ENCODE results near the gene PLB1. TPM values are rescaled to one million over a fixed set of nuclear protein-coding genes. Genes with fewer than 3 reads are reported as not detected.
A peak's percentile ranks its signal among the peaks of the same experiment; 100 is the strongest.

PLB1 gene
- total RNA-seq, 1 donor from 2014 or later = 7.2 TPM

DNA sequence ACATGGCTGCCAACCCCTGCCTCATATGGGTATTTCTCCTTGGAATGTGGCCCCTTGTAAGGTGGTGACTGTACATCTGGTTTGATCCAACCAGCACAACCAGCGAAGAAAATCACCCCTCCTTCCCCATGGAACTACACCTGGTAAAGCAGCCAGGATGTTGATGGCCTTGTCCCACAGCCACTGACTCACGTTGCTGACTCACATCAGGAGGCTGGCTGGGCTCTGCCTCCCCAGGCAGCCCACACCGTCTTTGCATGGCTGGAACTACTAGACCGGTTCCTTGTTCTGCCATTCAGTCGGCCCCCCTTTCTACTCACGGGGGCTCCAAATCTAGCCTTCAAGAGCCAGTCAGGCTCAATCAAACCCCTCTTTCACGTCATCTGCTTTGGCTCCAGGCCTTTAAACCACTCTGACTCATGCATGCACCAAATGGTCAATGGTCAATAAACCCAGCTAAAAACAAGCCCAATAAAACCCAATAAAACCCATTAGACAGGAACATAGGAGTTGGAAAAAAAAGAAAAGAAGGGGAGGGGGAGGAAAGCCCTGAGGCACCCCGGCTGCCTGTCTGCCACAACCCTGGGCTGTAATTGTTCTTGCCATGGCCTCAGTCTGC, 114.8 kb downstream of the PLB1 start:
- peak; percentile 56 for DNase-seq (ENCODE audit: low spot score)

DNA sequence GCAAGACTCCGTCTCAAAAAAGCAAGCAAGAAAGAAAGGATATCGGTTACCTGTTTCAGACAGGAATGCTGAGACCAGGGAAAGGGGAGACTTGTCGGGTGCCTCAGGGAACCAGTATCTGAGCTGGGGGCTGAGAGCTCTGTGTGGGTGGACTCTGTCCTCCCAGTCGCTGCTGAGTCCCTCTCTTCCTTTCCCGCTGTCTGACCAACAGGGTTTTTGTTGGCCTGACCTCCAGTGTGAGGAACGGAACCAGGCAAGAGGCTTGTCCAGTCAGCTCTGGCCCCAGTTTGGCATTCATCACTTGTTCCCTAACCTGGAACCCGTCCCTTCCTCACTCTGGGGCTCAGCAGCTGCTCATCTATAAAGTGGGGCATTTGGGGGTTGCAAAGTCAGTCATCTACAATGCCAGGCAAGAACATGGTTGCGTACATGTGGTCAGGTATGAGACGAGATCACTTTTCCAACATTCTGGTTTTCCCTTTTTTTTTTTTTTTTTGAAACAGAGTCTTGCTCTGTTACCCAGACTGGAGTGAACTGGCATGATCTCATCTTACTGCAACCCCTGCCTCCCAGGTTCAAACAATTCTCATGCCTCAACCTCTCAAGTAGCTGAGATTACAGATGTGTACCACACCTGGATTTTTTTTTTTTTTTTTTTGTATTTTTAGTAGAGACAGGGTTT, 116.4 kb downstream of the PLB1 start:
- no peak for DNase-seq (ENCODE audit: low spot score)

DNA sequence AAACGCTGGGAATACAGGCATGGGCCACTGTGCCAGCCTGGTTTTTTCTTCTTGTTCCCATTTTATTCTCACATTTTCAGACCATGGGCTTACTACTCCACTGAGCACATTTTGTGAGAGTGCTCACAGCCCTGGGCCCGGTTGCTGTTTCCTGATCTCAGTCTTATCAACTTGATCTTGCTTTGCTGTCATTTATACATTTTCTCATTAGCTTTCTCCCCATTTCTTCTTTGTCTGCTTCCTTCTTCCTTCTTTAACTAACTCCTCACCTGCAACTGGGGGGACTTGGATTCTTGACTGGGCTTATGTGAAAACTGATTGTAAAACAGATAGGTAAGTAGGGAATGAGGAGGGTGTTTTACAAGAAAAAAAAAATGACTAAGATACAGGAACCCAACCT, 117.3 kb downstream of the PLB1 start:
- DNase-seq (ENCODE audit: low spot score) = no peak

DNA sequence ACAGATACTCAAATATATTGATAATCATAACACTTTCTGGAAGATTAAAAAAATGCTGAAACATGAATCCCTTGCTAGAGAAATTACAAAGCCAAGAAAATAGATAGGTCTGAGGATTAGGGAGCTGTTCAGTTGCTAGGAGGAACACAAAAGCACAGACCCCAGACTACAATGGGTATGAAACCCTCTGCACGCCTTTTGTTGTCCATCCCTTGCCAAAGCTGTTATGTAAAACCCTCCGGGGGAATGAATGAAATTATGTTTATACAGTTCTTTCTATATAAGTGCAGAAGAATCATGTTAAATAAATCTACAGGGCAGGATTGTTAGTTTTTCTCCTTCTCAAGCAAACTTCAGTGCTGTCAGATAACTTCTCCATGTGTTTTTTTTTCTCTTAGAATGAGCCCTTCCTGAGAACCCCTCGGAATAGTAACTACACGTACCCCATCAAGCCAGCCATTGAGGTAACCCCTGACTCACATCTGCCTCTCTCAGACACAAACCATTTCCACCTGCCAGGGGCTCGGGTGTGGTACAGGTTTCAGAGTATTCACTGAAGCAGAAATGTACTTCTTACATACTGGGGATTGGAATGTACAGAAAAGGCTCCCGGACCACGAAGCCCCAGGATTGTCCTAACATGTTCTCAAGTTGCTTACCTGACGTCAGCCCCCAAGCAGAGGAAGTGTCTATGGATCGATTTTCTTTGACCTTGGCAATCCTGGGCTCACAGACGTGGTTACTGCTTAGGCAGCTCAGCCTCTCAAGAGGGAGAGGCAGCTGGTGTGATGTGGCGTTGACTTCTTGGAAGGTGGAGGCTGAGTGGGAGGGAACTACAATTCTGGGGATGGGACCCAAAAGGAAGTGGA, 118.0 kb downstream of the PLB1 start:
- peak; percentile 75 for DNase-seq (ENCODE audit: low spot score)

DNA sequence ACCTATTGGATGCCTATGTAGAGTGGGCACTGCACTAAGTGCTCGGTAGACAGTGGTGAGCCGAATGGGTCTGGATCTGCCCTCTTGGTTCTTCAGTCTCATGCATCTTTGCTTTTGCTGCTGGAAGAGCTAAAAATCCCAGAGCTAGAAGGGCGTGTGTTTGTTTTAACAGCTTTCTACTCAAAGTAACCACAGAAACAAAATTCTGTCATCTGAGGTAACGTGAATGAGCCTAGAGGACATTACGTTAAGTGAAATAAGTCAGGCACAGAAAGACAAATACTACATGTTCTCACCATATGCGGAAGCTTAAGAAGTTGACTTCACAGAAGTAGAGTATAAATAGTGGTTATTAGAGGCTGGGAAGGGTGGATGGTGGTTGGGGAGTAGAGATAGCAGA, 119.8 kb downstream of the PLB1 start:
- no peak for DNase-seq (ENCODE audit: low spot score)

DNA sequence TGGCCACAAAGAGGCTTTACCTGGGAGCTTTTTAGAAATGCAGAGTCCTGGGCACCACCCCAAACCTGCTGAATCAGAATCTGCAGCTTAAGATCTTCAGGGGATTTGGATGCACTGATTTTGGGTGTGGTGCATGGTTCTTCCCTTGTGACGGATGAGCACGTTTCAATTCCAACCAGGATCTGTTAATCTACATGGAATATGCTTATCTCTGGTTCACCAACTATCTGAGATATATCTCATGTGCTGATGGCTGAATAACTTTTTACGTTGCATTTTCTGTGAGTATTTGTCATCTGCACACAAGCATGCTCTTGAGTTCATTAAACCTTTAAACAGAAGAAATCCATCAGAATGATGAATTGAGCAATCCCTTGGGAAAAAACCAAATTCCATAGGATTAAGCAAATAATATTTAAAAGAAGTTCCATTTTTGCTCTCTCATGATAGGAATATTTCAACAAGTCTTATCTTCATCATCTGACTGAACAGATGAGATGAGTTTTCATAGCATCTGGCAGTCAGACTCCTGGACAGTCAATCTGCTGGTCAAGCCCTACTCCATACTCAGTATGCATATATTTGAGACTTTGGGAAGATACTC, 120.6 kb downstream of the PLB1 start:
- no peak for DNase-seq (ENCODE audit: low spot score)

DNA sequence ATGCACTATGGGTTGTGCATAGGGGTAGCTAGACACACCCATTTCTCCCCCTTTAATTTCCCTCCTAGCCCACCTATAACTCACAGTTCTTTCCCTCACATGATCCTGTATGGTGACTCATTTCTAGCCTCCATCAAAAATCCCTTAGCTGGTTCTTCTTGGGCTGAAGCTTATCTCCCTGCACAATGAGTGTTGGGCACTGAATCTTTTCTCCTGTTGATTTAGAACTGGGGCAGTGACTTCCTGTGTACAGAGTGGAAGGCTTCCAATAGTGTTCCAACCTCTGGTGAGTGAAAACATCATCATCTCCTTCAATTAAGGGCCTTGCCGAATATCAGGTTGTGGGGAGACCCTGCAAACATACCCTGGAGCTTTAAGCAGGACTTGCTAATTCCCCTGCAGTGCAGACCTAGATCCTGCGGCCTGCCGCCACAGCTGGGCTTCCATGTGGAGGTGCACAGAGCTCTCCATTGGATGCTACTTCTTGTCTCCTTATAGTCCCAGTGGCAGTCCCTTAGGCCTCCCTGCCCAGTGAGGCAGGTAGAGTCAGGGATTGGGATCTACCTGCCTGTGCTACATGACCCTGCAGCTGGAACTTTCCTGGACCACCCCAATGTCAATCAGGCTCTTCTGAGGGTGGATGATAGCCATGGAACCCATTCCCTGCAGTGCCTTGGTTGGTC, 121.8 kb downstream of the PLB1 start:
- DNase-seq (ENCODE audit: low spot score) = no peak

DNA sequence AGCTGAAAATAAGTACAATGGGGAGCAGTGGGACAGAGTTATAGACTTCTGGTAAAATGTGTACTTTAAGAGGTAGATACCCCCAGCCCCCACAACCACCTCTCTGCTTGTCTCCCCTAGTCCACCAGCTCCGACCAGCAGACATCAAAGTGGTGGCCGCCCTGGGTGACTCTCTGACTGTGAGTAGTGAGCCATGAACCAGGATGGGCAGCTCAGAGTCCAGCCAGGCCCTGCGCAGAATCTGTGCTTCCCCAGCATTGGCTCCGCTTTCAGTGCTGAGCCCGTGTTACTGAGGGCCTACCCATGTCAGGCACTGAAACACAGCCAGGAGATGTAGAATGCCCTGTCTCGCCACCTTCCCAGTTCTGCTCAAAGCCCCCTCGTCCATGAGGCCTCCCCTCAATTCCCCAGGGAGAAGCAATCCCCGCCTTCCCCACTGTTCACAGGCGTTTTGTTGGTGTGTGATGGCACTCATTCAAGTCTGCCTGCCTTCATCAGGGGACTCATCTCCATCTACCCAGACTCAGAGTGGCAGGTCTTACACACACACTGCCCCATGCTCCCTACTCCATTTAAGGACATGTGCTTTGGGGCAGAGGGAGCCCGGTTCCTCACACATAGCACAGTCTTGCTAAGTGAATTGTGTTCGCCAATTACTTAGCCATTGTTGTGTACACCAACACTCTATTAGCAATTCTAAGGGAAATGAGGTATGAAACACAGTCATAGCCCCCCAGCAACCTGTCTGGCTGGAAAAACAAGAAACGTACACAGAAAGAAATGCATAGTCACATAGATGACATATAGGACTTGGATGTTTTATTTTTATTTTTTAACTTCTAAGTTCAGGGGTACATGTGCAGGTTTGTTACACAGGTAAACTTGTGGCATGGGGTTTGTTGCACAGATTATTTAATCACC, 122.6 kb downstream of the PLB1 start:
- DNase-seq (ENCODE audit: low spot score) = no peak

DNA sequence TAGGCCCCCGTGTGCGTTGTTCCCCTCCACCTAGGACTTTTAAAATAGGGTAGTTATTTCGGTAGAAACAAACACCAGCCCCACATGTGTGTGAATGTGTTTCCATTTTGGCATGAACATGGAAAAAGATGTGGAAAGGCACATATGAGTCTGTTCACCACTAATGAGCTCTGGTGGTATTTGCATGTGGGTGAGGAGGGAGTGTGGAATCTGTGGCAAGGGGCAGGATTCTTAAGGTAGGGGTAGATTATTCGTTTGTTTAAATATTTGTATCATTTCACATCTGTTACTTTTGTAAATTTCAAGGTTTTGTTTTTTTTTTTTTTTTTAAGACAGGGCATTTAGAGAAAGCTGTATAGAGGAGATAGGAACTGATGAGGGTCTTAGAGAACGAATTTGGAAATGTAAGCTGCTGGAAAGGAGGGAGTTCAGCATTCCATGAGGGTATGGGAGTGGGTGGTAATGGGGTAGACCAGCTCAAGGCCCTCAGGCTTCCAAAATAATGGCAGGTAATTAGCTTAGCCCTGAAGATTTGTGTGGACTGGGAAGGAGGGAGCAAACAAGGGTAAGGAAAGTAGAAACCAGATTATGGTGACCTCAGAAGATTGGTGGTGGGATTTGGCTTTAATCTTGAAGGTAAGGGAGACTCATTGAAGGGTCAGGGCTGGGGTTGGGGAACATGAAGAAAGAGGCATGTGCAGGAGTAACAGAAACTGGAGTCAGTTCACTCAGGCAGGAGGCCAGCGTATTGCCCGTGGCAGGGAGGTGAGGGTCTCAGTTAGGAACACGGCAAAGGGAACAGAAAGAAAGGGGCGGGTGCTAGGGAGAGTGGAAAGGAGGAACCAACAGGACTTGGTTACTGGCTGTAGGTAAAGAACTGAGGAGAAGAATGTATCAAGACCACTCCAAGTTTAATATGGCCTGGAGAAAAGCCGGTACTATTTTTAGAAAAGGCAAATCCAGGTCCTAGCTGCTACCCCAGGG, 123.6 kb downstream of the PLB1 start:
- DNase-seq (ENCODE audit: low spot score) = no peak

DNA sequence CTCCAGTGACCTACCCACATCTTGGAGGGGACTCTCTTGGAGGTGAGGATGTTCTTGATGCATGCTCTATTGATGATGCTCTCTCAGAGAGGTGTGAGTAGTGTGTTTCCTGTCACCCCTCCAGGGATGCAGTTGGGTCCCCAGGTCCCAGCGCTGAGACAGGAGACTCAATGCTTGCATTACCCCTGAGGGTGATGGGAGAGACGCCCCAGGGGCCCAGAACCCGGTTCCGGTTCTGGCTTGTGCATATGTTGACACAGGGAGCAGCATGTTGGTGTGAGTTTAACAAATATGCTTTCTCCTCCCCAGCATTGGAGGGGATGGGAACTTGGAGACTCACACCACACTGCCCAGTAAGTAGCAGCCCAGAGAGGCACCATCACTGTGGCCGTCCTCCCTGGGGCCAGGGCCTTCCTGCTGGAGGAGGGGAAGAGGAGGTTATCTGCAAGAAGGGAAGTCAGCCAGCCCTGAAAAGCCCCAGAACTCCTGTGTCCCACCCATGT, 124.5 kb downstream of the PLB1 start:
- DNase-seq (ENCODE audit: low spot score) = no peak

DNA sequence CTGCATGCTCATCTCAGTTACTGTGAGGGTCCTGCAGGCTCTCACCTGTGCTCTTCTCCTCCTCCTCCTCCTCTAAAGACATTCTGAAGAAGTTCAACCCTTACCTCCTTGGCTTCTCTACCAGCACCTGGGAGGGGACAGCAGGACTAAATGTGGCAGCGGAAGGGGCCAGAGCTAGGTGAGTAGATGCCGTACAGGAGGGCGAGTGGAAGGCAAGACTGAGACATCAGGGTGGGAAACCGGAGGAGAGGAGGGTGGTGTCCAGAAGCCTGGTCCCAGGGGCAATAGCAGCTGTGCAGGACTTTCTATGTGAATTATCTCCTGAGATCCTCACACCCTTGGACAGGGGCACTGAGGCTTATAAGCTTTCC, 124.9 kb downstream of the PLB1 start:
- DNase-seq (ENCODE audit: low spot score) = no peak

DNA sequence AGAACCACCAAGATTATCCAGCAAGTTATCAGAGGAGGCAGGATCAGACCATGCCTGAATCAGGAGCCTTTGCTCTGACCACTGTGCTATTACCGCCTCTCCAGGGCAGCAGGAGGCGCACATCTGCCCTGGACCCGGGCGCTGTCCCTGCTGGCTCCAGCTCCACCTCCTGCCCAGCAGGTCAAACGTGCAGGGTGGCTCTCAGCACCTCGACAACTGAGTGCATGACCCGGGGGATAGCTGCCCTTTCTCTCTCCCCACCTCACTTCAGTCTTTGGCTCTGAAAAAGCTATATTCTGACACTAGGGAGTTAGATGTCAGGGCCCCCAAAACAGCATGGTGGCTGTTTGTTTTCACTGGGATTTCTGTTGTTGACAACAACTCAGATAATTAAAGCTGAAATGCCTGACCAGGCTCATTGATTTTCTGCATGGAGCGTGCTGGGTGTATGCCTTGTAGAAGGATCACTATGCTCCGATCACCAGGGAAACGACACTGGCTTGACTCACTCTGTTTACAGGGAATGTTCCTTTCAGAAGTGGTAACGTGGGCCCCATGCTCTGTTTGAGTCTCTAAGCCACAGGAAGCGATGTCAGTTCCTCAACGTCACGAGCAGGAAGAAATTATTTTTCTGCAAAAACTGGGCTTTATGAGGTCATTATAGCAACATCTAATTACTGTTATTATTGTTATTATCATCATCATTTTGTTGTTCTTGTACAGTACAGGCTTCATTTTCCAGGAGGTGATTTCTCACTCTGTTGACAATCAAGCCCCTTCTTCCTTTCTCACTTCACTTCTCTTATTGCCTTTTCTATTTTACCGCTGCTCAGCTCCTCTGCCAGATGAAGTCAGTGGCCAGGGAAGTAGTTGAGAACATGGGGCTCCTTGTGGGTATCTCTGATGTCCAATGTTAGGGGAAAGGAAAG, 125.6 kb downstream of the PLB1 start:
- DNase-seq (ENCODE audit: low spot score) = peak; percentile 95

DNA sequence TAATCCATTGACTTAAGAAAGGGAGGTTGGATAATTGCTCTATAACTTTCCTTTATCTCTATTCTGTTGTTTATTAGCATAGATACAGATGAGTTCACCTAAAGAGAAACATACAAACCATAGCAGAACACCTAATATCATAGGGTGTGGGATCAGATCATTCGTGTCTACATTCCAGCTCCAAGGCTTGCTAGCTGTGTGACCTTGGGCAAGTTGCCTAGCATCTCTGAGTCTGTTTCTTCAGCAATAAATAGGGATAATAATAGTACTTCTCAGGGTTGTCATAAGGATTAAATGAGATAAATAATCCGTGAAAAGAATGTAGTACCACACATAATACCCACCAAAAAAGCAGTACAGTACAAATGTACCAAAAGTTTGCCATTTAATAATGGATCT, 126.2 kb downstream of the PLB1 start:
- DNase-seq (ENCODE audit: low spot score) = no peak

DNA sequence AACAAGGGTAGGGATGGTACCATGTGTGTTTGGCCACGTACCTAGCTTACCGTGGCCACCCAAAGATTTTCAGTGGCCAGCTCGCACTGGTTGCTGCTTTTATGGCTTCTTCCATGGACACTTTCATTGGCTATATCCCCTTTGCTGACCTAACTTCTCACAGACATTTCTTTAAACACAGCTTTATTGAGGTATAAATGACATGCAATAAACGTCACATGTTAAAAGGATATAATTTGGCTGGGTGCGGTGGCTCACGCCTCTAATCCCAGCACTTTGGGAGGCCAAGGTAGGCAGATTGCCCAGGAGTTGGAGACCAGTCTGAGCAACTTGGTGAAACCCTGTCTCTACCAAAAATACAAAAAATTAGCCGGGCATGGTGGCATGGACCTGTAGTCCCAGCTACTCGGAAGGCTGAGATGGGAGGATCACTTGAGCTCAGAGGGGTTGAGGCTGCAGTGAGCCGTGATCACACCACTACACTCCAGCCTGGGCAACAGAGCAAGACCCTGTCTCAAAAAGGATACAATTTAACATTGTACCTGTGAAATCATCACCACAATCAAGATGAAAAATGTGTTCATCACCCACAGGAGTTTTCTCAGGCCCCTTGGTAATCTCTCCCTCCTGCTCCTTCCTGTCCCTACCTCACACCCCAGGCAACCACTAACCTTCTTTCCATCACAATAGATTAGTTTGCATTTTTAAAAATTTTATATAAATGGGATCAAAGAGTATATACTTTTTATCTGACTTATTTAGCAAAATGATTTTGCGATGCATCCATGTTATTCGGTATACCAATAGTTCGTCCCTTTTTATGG, 127.9 kb downstream of the PLB1 start:
- DNase-seq (ENCODE audit: low spot score) = no peak

DNA sequence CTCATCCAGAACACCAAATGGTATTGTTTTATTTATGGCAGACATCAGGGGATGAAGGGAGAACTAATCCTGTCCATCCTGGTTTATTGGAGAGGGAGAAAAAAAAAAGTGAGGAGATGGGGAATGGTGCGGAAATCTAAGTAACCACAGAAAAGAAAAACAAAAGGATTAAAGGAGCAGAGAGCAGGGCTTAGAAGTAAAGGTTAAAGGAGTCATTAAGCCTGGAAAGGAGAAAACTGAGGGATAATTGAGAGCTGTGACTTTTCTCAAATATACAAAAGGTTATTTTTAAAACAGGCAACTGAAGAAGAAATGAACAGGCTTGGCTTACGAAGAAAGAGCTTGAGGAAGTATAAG, 128.6 kb downstream of the PLB1 start:
- DNase-seq (ENCODE audit: low spot score) = no peak

DNA sequence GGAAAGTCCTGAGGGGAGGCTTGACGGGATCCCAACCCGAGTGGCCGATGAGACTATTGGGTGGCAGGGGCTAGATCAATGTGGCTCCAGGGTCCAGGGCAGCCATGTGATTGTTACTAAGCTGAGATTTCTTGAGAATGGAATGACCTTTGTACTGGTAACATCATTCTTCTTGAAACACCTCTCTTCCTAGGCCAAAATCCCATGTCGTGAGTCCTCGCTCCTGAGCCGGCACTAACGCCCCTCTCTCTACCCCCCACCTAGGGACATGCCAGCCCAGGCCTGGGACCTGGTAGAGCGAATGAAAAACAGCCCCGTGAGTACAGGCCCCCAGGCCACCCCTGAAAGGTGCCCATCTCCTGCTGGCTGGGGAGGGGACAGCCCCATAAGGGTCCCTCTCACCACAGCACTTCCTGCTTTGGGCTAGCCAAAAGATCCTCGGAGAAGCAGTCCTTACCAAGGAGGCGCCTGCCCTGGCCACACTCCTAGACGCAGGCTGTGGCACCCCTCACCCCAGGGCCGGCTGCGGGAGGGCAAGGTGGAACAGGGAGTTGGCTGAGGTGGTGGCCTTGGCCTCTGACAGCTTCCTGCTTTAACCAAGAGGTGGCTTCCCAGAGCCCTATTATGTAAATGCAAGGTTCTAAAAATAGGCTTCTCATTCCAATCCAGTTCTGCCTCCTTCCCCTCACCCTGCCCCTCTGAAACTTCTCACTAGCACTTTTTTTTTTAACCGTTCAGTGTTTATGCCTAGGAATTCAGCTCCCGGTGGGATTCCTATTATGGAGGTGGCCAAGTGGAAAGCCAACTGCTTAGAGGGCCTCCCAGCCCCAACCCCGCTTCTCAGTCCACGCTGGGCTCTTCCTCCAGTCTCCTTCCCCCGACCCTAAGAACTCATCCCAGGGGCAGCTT, 129.2 kb downstream of the PLB1 start:
- peak; percentile 86 for DNase-seq (ENCODE audit: low spot score)

Measured in mucosa of gallbladder (tissue), 1 donor.